Activated T-helper 2 cell treated with anti-CD3 and anti-CD28 coated beads, Interferon-gamma antibody, Interleukin-2, Interleukin-4, amounts not matched to agents 10 μg/mL and 5 μg/mL and 100 μg/mL, durations not matched to agents 14 hours and 24 hours and 36 hours (primary cell): ENCODE measurements around the gene GANC. TPM values are rescaled to one million over a fixed set of nuclear protein-coding genes. Genes with fewer than 3 reads are reported as not detected.

ENCODE experiments used
- DNase-seq: peaks from one replicate; pipeline ENCODE4 v3.0.0; 2021; ENCODE audit warnings: low spot score
- H3K27ac Mint-ChIP-seq: one replicate; pipeline ENCODE4 v1.8.0; 2021; ENCODE audit warnings: mixed read lengths
- H3K27me3 Mint-ChIP-seq: one replicate; pipeline ENCODE4 v1.8.0; 2021; ENCODE audit warnings: low read depth, mixed read lengths
- H3K36me3 Mint-ChIP-seq: one replicate; pipeline ENCODE4 v1.8.0; 2021; ENCODE audit warnings: low read depth, mixed read lengths
- H3K4me1 Mint-ChIP-seq: one replicate; pipeline ENCODE4 v1.8.0; 2021; ENCODE audit warnings: low read depth, mixed read lengths
- H3K4me3 Mint-ChIP-seq: one replicate; pipeline ENCODE4 v1.8.0; 2021; ENCODE audit warnings: low read depth, mild to moderate bottlenecking, moderate library complexity, mixed read lengths
- H3K9me3 Mint-ChIP-seq: one replicate; pipeline ENCODE4 v1.8.0; 2021; ENCODE audit warnings: mixed read lengths
- intact Hi-C: fragments of 100-400 bp; cut with micrococcal nuclease; formaldehyde crosslinking; loops from one replicate; pipeline ENCODE4 v1.15.1; 2023
- total RNA-seq: library from RNA; stranded (reverse); gene quantifications from 2 replicates; pipeline ENCODE4 v1.2.3, GENCODE V29; 2022

Gene GANC
- total RNA-seq, 1 donor from 2014 or later = 19.5 TPM

- H3K4me3 Mint-ChIP-seq = no peak overlapping the region
- peaks cover 2% of the 10 kb centered on the region for H3K27me3 Mint-ChIP-seq
- no peak overlapping the region for H3K27ac Mint-ChIP-seq
- H3K4me1 Mint-ChIP-seq = no peaks in the 10 kb centered on the region
- intact Hi-C loops = no loop called here
- peaks cover 9% of the 10 kb centered on the region for H3K9me3 Mint-ChIP-seq
- no peak for DNase-seq
- H3K36me3 Mint-ChIP-seq = no peaks in the 10 kb centered on the region
Observed at GRCh38 chr15:42375252-42375651, 102.3 kb downstream of the GANC start.

- intact Hi-C loops = no loop called here
- DNase-seq = no peak
- Mint-ChIP-seq H3K9me3 (peaks cover 9% of the 10 kb centered on the region), H3K27ac (no peak overlapping the region), H3K27me3 (peaks cover 2% of the 10 kb centered on the region), H3K36me3 (no peaks in the 10 kb centered on the region), H3K4me3 (no peak overlapping the region), H3K4me1 (no peaks in the 10 kb centered on the region)
Observed at GRCh38 chr15:42375941-42376340, 102.9 kb downstream of the GANC start.

- intact Hi-C loops = no loop called here
- H3K36me3 Mint-ChIP-seq = no peaks in the 10 kb centered on the region
- no peak overlapping the region for H3K4me3 Mint-ChIP-seq
- H3K4me1 Mint-ChIP-seq = no peaks in the 10 kb centered on the region
- peaks cover 2% of the 10 kb centered on the region for H3K27me3 Mint-ChIP-seq
- DNase-seq = no peak
- H3K27ac Mint-ChIP-seq = no peak overlapping the region
- H3K9me3 Mint-ChIP-seq = peaks cover 9% of the 10 kb centered on the region
Observed at GRCh38 chr15:42378011-42378410, 105.0 kb downstream of the GANC start.

GRCh38 chr15:42384597-42384996, 111.6 kb downstream of the GANC start:
- intact Hi-C loops = no loop called here

GRCh38 chr15:42385206-42385979, 112.4 kb downstream of the GANC start:
- Mint-ChIP-seq H3K36me3 (no peaks in the 10 kb centered on the region), H3K27ac (no peak overlapping the region), H3K4me3 (no peak overlapping the region), H3K27me3 (no peaks in the 10 kb centered on the region), H3K4me1 (no peaks in the 10 kb centered on the region), H3K9me3 (no peaks in the 10 kb centered on the region)
- intact Hi-C loops = no loop called here
- DNase-seq = no peak

More at GRCh38 chr15:42384597-42384996, 111.6 kb downstream of the GANC start:
- Mint-ChIP-seq H3K4me3 (no peak overlapping the region), H3K9me3 (no peaks in the 10 kb centered on the region), H3K36me3 (no peaks in the 10 kb centered on the region), H3K27ac (no peak overlapping the region), H3K4me1 (no peaks in the 10 kb centered on the region), H3K27me3 (no peaks in the 10 kb centered on the region)
- no peak for DNase-seq

- intact Hi-C loops = no loop called here
- no peak overlapping the region for H3K4me3 Mint-ChIP-seq
- no peaks in the 10 kb centered on the region for H3K4me1 Mint-ChIP-seq
- no peak for DNase-seq
- no peaks in the 10 kb centered on the region for H3K9me3 Mint-ChIP-seq
- no peaks in the 10 kb centered on the region for H3K36me3 Mint-ChIP-seq
- no peaks in the 10 kb centered on the region for H3K27me3 Mint-ChIP-seq
- no peak overlapping the region for H3K27ac Mint-ChIP-seq
Observed at GRCh38 chr15:42385980-42386700, 113.1 kb downstream of the GANC start.

GRCh38 chr15:42387603-42388002, 114.6 kb downstream of the GANC start:
- H3K4me3 Mint-ChIP-seq = no peak overlapping the region
- no peaks in the 10 kb centered on the region for H3K27me3 Mint-ChIP-seq
- DNase-seq = no peak
- no peak overlapping the region for H3K27ac Mint-ChIP-seq
- H3K4me1 Mint-ChIP-seq = no peaks in the 10 kb centered on the region
- intact Hi-C loops = no loop called here
- H3K36me3 Mint-ChIP-seq = no peaks in the 10 kb centered on the region
- H3K9me3 Mint-ChIP-seq = no peaks in the 10 kb centered on the region

- H3K9me3 Mint-ChIP-seq = no peaks in the 10 kb centered on the region
- DNase-seq = no peak
- intact Hi-C loops = no loop called here
- no peak overlapping the region for H3K4me3 Mint-ChIP-seq
- no peaks in the 10 kb centered on the region for H3K36me3 Mint-ChIP-seq
- H3K27ac Mint-ChIP-seq = no peak overlapping the region
- no peaks in the 10 kb centered on the region for H3K27me3 Mint-ChIP-seq
- no peaks in the 10 kb centered on the region for H3K4me1 Mint-ChIP-seq
Observed at GRCh38 chr15:42392309-42393024, 119.5 kb downstream of the GANC start.

GRCh38 chr15:42394106-42394505, 121.1 kb downstream of the GANC start:
- H3K4me3 Mint-ChIP-seq = no peak overlapping the region
- DNase-seq = no peak
- H3K9me3 Mint-ChIP-seq = no peaks in the 10 kb centered on the region
- no peaks in the 10 kb centered on the region for H3K4me1 Mint-ChIP-seq
- H3K27me3 Mint-ChIP-seq = no peaks in the 10 kb centered on the region
- no peaks in the 10 kb centered on the region for H3K36me3 Mint-ChIP-seq
- intact Hi-C loops = no loop called here
- no peak overlapping the region for H3K27ac Mint-ChIP-seq

- Mint-ChIP-seq H3K9me3 (no peaks in the 10 kb centered on the region), H3K36me3 (no peaks in the 10 kb centered on the region), H3K4me3 (no peak overlapping the region), H3K4me1 (peaks cover 1% of the 10 kb centered on the region), H3K27me3 (no peaks in the 10 kb centered on the region), H3K27ac (no peak overlapping the region)
- intact Hi-C loops = no loop called here
- DNase-seq = no peak
Observed at GRCh38 chr15:42395838-42396237, 122.8 kb downstream of the GANC start.

GRCh38 chr15:42401544-42402454, 128.8 kb downstream of the GANC start:
- H3K4me3 Mint-ChIP-seq = peak overlapping the region; percentile 43
- H3K9me3 Mint-ChIP-seq = no peaks in the 10 kb centered on the region
- H3K4me1 Mint-ChIP-seq = peaks cover 4% of the 10 kb centered on the region
- no peaks in the 10 kb centered on the region for H3K27me3 Mint-ChIP-seq
- no peaks in the 10 kb centered on the region for H3K36me3 Mint-ChIP-seq
- DNase-seq = no peak
- H3K27ac Mint-ChIP-seq = no peak overlapping the region
- intact Hi-C loops = no loop called here

GRCh38 chr15:42402455-42403205, 129.6 kb downstream of the GANC start:
- Mint-ChIP-seq H3K27me3 (no peaks in the 10 kb centered on the region), H3K36me3 (no peaks in the 10 kb centered on the region), H3K27ac (no peak overlapping the region), H3K4me3 (no peak overlapping the region), H3K9me3 (no peaks in the 10 kb centered on the region), H3K4me1 (peaks cover 4% of the 10 kb centered on the region)
- intact Hi-C loops = no loop called here
- DNase-seq = no peak
